Panc1 (cell line): ENCODE results near the gene SUSD2.

Experiments
- CTCF ChIP-seq: fragments of 450-650 bp; IDR thresholded peaks from 2 replicates; pipeline ENCODE4 v1.5.1; 2017; ENCODE audit warnings: mild to moderate bottlenecking
- POLR2AphosphoS5 ChIP-seq: IDR thresholded peaks from 2 replicates; pipeline ENCODE4 v1.6.1; 2012; ENCODE audit warnings: mild to moderate bottlenecking, low read depth, low read length, moderate library complexity
- REST ChIP-seq, 2 experiments: IDR thresholded peaks; 2 replicates each; pipeline ENCODE4 v1.6.1; 2011 to 2012; ENCODE audit warnings: low read depth in 2 of 2, control low read depth in 1 of 2, low read length in 1 of 2, mild to moderate bottlenecking in 1 of 2, moderate library complexity in 1 of 2; ENCODE audit not compliant: insufficient read depth in 1 of 2
- SIN3A ChIP-seq: IDR thresholded peaks from 2 replicates; pipeline ENCODE4 v1.6.1; 2012; ENCODE audit warnings: low read depth, mild to moderate bottlenecking, low read length, moderate library complexity, borderline replicate concordance; ENCODE audit not compliant: insufficient read depth
- TCF7L2 ChIP-seq: IDR thresholded peaks from 2 replicates; pipeline ENCODE4 v1.6.1; 2011; ENCODE audit warnings: mild to moderate bottlenecking, low read depth, low read length, inconsistent platforms

- TF ChIP-seq CTCF: no peak
- no peak for TF ChIP-seq POLR2AphosphoS5
- no peak for TF ChIP-seq SIN3A
- TF ChIP-seq TCF7L2: no peak
- TF ChIP-seq REST (IDR thresholded peaks at IDR 0.05; ENCODE audit: insufficient read depth in 1 of 2, low read depth in 2 of 2, low read length in 1 of 2): no peak
Measured at GRCh38 chr22:24232725-24233124, 51.4 kb downstream of the SUSD2 start.
